ENCODE data around the gene SDR42E1.
A peak's percentile ranks its signal among the peaks of the same experiment; 100 is the strongest.

Gene SDR42E1

GRCh38 chr16:82004601-82005000, 6.7 kb downstream of the SDR42E1 start:
- Histone ChIP-seq H3K27ac (ENCODE audit: poor library complexity, severe bottlenecking) (no peak overlapping the region), H3K36me3 (ENCODE audit: low read depth) (peaks cover 48% of the 10 kb centered on the region), H3K9me3 (ENCODE audit: severe bottlenecking) (no peaks in the 10 kb centered on the region), H3K27me3 (ENCODE audit: insufficient read depth, poor library complexity, severe bottlenecking) (no peaks in the 10 kb centered on the region), H3K4me3 (ENCODE audit: severe bottlenecking) (no peak overlapping the region), H3K4me1 (ENCODE audit: insufficient read depth, poor library complexity, severe bottlenecking) (no peaks in the 10 kb centered on the region)
- no peak for TF ChIP-seq CTCF (IDR thresholded peaks at IDR 0.05; ENCODE audit: poor library complexity, severe bottlenecking)
- no peak for ATAC-seq (ENCODE audit: low read depth)
- no peak for DNase-seq (ENCODE audit: low spot score)

DNA sequence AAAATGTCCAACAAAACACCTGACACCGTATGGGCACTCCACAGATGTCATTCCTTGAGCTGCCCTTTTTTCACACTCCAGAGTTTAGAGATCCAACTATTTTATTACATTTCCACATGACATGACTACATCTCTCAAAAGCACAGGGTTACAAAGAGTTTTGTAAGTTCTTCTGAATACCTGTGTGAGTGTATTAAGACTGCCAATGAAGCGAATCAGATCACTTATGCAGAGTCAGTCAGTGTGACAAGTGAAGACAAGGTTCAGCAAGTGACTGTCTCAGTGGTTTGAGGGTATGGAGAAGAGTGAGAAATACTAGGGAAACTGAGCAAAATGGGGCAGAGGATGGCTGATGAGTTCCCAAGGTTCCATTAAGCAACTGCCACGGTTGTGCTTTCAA, 8.4 kb downstream of the SDR42E1 start:
- no peak overlapping the region for H3K27ac ChIP-seq (ENCODE audit: poor library complexity, severe bottlenecking)
- peaks cover 4% of the 10 kb centered on the region for H3K4me1 ChIP-seq (ENCODE audit: insufficient read depth, poor library complexity, severe bottlenecking)
- H3K36me3 ChIP-seq (ENCODE audit: low read depth): peaks cover 53% of the 10 kb centered on the region
- no peak overlapping the region for H3K4me3 ChIP-seq (ENCODE audit: severe bottlenecking)
- no peak for ATAC-seq (ENCODE audit: low read depth)
- no peak for DNase-seq (ENCODE audit: low spot score)
- no peak for TF ChIP-seq CTCF (IDR thresholded peaks at IDR 0.05; ENCODE audit: poor library complexity, severe bottlenecking)
- H3K27me3 ChIP-seq (ENCODE audit: insufficient read depth, poor library complexity, severe bottlenecking): no peaks in the 10 kb centered on the region
- H3K9me3 ChIP-seq (ENCODE audit: severe bottlenecking): no peaks in the 10 kb centered on the region

DNA sequence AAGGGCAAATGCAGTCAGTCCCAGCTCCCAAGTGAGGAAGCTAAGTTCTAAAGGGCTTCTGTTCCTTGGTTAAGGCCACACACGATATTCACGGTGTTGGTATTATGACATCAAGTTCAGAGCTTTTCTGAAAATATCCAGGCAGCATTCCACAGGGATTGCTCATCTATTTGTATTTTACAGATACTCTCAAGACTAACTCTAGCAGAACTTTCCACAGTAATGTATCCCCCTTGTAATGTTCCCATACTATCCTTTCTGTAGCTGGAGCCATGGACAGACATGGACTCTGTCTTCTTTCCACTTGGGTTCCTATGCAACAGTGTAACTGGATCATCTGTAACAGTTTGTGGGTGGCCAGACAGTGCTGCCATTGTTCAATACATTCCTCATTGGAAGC, 13.5 kb downstream of the SDR42E1 start:
- peaks cover 25% of the 10 kb centered on the region for H3K4me1 ChIP-seq (ENCODE audit: insufficient read depth, poor library complexity, severe bottlenecking)
- H3K4me3 ChIP-seq (ENCODE audit: severe bottlenecking): no peak overlapping the region
- no peaks in the 10 kb centered on the region for H3K9me3 ChIP-seq (ENCODE audit: severe bottlenecking)
- H3K27ac ChIP-seq (ENCODE audit: poor library complexity, severe bottlenecking): peak overlapping the region; percentile 78
- DNase-seq (ENCODE audit: low spot score): no peak
- peaks cover 30% of the 10 kb centered on the region for H3K36me3 ChIP-seq (ENCODE audit: low read depth)
- ATAC-seq (ENCODE audit: low read depth): peak; percentile 85
- no peaks in the 10 kb centered on the region for H3K27me3 ChIP-seq (ENCODE audit: insufficient read depth, poor library complexity, severe bottlenecking)
- TF ChIP-seq CTCF (IDR thresholded peaks at IDR 0.05; ENCODE audit: poor library complexity, severe bottlenecking): no peak

DNA sequence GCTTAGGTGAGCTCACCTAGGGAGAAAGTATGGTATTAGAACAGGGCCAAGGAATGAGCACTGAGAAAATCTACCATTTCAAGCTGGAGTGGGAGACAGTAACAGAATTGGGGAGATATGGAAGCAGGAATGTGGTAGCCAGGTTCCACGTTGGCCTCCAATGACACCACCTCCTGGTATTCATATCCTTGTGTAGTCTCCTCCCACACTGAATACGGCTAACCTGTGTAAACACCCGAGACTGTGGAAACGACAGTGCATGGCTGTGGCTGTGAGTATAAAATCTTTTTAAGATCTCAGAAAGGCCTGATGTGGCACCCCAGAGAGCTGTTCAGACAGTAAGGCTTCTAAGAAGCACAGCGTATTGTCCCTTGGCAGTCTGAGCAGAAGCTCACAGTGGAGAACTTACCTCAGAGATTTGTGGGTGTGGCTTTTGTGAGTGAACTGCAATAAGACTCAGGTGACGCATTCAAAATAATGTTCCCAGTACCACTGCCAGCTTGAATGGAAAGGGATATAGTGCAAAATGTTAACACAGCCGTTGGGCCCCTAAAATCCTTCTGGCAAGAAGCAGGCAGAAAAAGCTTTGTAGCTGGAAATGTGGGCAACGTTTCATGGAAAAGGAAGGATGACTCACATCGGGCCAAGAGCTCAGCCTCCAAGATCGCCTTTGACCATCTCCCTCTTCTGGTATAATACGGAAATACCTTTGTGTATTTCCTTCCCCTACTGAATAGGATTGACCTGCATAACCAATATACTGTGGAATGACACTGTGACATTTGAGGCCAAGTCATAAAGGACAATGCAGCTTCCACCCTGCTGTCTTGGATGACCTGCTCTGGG, 14.4 kb downstream of the SDR42E1 start:
- ATAC-seq (ENCODE audit: low read depth) (peak; percentile 74), DNase-seq (ENCODE audit: low spot score) (no peak)
- TF ChIP-seq CTCF (IDR thresholded peaks at IDR 0.05; ENCODE audit: poor library complexity, severe bottlenecking): peak; percentile 68

GRCh38 chr16:81995651-81996050, 15.6 kb downstream of the SDR42E1 start:
- no peak for DNase-seq (ENCODE audit: low spot score)
- TF ChIP-seq CTCF (IDR thresholded peaks at IDR 0.05; ENCODE audit: poor library complexity, severe bottlenecking): no peak
- Histone ChIP-seq H3K4me3 (ENCODE audit: severe bottlenecking) (no peak overlapping the region), H3K27me3 (ENCODE audit: insufficient read depth, poor library complexity, severe bottlenecking) (no peaks in the 10 kb centered on the region), H3K4me1 (ENCODE audit: insufficient read depth, poor library complexity, severe bottlenecking) (peaks cover 25% of the 10 kb centered on the region), H3K36me3 (ENCODE audit: low read depth) (peaks cover 27% of the 10 kb centered on the region), H3K27ac (ENCODE audit: poor library complexity, severe bottlenecking) (no peak overlapping the region), H3K9me3 (ENCODE audit: severe bottlenecking) (no peaks in the 10 kb centered on the region)
- ATAC-seq (ENCODE audit: low read depth): no peak

More for the DNA sequence above, 14.4 kb downstream of the SDR42E1 start:
- H3K4me3 ChIP-seq (ENCODE audit: severe bottlenecking): no peak overlapping the region
- peaks cover 27% of the 10 kb centered on the region for H3K36me3 ChIP-seq (ENCODE audit: low read depth)
- no peaks in the 10 kb centered on the region for H3K27me3 ChIP-seq (ENCODE audit: insufficient read depth, poor library complexity, severe bottlenecking)
- H3K9me3 ChIP-seq (ENCODE audit: severe bottlenecking): no peaks in the 10 kb centered on the region
- H3K27ac ChIP-seq (ENCODE audit: poor library complexity, severe bottlenecking): peak overlapping the region; percentile 78
- peaks cover 25% of the 10 kb centered on the region for H3K4me1 ChIP-seq (ENCODE audit: insufficient read depth, poor library complexity, severe bottlenecking)
